NCI-H510A (cell line): ENCODE measurements around the gene ETS1.
A peak's percentile ranks its signal among the peaks of the same experiment; 100 is the strongest.

Experiments used
- DNase-seq: peaks from one replicate; lab custom pipeline; 2025; lab: John Stamatoyannopoulos, UW

ETS1 gene

DNA sequence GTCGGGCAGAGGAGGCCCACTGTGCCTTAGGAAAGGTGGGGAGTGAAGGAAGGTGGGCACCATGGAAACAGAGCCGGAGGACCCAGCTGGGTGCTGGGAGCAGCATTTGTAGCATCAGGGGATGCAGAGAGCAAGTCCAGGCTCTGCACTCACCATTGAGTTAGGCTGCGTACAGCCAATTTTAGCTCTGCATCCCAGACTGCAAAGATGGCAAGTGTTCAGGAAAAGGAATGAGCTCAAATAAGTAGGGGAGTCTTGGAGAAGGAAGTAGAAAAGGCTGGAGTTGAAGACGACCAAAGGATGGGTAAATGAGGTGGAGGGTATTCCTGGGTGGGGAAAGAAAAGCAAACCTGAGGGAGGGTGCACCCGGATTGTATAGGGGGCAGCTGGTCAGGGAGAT lies 31.6 kb upstream of the ETS1 start:
- DNase-seq = no peak

DNA sequence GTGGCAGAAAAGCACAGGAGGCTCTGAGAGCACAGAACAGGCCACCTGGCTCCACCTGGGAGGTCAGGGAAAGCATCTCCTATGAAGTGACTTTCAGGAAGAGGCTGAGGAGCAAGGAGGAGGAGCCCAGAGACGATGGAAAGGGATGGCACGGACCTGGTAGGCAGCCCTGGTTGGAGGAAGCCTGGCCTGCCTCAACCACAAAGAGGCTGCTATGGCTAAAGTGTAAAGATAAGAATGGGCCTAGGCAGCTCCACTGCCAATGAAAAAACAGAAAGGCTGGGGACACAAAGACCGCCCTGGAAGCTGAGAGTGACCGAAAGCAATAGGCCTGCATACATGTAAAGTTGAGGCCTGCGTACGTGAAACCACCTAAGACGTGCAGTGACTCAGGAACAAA lies 31.2 kb upstream of the ETS1 start:
- no peak for DNase-seq

DNA sequence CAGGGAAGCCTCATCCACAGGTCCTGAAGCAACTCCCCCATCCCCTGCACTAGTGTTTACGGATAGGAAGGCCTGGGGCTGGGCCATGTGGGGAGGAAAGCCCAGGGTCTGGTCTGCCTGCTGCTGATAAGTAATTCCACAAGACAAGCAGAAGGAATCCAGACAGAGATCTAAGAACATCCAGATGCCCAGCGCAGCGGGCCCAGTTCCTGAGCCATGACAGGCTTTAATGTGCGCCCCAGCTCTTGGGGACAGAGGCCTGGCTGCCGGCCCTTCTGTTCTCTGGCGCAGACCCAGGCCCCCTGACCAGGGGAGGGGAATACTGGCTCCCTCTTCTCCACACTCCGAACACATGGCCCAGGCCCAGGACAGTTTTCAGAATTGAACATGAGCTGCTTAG lies 28.8 kb upstream of the ETS1 start:
- no peak for DNase-seq

DNA sequence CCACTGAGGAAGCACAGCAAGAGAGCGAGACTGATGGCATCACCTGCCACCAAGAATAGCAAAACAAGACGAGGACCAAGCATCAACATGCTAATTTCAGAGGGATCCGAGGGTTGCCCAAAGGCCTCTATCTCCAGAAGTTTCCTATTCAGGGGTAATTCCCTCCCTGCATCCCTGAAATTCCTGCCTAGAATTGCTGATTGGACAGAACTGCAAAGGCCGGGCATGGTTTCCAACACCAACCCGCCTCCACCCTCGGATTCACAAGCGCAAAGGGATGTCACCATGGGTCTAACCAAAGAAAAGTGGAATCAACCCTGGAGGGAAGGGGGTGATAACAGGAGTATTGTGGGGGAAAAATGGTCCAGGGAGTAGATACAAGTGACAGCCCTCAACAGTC lies 28.3 kb upstream of the ETS1 start:
- DNase-seq = no peak

DNA sequence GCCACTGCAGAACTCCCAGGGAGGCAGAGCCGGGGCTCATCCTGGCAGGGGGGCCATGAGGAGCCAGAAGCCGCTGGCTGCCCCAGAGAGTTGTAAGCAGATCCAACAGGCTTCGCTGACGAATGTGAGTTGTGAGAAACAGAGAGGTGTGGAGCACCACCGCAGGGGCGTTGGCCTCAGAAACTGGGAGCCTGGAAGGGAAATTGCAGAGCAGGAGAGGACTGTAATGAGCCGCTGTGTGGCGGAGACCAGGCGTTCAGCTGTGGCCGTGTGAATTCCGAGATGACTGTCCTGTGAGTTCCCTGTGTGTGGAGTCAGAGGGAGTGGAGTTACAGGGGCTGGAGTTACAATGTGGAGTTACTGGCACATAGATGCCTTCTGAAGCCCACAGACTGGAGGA lies 27.7 kb upstream of the ETS1 start:
- DNase-seq = no peak

DNA sequence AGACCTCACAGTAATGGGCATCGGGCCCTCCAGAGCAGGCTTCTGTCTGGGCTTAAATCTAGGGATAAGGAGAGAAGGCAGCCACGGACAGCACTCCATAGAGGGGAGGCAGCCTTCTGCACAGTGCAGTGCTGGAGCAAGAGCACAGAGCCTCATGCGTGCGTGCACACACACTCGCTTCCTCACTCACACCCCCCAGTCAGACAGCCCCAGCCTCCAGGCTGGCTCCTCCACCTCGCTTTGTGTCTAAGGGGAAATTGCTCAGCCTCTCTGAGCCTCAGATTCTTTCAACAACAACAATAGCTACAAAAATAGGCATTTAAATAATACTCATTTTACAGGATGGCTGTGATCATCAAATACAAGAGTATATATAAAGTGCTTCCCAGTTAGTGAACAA lies 26.7 kb upstream of the ETS1 start:
- no peak for DNase-seq

DNA sequence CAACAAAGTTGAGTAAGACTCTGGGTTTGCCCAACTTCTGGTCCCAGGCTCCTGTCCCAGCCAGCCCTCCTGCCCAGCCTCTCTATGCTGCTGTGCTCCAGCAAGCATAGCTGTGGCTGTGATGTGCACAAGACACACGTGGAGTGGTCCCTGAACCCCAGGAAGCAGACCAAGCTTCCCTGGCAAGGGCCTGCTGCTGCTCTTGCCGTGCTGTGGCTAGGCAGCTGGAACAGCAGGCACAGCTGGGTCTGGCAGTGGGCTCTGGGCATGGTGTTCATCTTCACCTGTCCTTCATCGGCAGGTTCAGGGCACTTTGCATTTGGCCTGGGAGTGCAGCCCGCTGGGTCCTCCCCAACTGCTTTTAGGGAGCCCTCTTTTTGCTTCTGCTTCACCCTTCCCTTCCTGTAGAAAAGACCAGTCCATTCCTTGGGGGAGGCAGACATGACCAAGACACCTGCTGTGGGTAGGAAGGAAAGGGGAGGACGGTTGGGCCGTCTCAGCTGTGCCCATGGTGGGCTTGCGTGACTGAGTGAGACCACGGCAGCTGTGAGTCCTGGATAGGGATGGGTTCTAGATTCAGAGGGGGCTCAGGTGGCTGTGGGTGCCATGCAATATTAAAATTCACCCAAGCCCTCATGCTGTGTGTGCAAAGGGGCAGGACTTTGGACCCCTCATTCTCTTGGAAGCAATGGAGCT lies 26.1 kb upstream of the ETS1 start:
- DNase-seq = no peak

DNA sequence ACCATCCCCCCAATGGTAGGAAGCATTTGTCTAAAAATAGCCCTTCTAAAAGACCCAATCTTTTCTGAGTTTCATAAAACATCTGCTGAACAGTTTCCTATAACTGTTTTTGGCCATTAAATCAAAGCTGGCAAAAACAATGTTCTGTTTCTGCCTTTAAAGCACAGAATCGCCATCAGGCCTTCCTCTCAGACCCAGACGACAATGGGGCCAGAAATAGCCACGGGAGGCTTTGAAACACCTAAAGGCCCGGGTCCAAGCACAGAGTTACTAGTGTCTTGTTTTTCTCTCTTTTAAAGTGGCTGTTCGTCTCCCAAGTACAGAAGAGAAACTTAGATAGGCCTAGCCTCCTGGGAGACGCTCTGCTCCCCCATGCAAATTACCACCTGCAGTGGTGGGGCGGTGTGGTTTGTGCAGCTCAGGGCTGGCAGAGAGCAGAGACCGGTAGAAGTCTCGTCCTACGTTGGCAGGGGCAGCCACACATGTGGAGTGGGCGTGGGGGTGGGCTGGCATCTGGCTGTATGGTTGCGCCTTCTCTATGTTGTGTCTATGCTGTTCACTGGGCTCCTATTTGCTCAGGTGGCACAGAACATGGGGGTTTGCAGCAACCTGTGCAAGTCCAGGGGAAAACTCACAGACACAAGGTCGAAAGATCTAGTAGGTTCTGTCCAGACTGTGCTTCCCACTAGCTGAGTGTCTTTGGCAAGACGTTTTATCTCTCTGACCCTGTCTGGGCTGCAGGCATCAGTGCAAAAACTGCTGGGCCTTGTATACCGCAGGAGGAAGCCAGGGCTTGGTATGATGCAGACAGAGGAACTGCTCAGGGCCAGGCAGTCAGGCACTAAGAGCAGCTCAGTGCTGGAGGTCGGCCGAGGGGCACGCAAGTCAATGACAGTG lies 23.6 kb upstream of the ETS1 start:
- DNase-seq = no peak

DNA sequence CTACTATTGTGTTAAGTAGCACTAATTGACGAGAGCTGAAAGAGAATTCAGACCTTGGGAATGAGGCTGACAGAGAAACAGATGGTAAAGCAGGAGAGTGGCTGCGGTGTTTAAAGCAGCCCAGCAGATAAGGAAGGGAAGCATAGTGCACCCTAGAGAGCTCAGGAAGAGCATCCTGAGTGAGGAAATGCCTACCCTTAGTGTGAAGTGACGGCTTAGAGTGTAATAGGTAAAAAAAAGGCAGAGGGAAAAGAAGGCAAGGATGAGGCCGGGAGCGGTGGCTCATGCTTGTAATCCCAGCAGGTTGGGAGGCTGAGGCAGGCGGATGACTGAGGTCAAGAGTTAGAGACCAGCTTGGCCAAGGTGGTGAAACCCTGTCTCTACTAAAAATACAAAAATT lies 22.4 kb upstream of the ETS1 start:
- no peak for DNase-seq

DNA sequence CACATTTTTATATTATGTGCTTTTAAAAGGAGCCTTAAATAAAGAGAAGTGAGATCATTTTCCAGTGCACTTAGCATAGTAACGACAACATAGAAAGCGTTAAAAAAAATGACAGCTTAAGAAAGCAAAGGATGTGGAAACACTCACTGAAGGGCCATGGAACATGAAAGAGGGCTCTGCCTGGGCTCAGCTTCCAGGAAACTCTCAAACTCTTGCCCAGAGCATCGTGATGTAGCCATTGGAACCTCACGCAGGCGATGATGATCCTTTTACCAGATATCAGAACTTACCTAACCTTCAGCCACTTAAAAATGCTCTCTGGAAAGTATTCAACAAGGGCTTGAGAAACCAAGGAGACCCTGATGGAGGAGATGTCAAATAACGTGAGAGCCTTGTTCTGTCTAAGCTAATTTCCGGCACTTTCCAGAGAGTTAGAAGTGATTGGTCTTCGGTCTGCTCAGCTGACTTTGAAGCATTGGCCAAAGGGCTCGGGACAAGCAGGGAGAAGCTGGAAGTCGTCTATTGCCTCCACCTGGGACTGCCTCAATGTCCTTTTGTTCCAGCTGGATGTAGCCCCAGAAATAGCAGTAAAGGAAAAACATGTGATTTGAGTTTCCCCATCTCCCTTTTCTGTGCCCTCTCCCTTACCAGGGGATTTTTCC lies 21.5 kb upstream of the ETS1 start:
- DNase-seq = no peak

DNA sequence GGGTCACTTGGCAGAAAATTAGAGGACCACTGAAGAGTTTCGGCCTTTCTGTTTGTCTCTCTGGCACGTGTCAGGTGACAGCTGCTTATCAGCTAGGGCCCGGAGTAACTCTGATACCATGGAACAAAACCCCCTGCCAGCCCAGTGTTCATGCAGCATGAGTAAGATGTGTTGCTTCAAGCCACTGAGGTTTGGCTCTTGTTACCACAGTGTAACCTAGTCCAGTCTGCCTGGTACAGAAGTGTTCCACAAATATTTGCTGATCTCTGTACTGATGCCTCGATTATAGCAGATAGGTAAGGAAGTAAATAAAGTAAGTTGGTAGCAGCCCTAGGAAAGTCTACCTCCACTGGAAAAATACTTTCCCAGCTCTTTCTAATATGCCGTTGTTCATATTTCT lies 20.5 kb upstream of the ETS1 start:
- peak; percentile 56 for DNase-seq

DNA sequence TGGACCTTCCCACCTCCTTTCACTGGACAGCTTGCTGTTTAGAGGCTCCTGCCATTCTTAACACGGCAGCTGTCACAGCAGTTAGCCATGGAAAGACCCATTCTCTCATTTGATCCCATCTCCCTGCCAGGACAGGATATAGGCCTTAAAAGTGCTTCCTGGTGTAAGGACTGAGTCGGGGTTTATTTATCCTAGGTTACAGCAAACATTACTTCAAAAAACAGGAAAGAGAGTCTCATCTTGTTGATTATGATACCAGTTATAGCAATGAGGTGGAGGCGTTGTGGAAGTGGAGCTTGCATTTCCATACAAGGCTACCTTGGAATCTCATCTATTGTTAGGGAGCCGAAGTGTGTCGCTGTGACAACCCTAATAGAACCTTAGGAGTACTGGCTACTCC lies 17.4 kb upstream of the ETS1 start:
- DNase-seq = no peak

DNA sequence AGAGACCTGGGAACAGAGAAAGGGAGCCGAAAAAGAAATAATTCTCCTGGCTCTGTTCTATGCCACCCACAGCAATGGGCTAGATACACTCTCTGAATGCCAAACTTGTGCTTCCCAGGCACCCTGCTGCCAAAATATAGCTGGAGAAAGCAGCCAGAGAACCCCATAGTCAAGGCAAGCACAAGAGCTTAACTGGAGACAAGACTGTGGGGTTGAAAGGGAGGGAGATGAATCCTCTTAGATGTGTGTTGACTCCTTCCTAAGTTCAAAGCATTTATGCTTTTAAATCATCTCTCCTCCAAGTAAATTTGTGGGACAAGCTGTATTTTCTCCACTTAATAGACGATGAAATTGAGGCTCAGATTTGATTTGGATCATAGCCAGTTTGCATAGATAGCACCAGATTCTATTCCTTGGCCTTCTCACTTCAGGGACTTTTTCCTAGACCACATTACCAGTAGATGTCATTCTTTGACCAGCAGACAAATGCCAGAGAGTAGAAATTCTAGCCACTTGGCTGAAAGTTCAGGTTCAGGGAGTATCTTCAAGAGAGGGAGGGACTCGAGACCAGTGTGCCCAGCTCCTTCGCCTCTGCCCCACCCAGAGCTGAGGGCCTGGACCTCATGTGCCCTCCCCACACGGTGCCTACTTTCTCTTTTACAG lies 16.5 kb upstream of the ETS1 start:
- no peak for DNase-seq

DNA sequence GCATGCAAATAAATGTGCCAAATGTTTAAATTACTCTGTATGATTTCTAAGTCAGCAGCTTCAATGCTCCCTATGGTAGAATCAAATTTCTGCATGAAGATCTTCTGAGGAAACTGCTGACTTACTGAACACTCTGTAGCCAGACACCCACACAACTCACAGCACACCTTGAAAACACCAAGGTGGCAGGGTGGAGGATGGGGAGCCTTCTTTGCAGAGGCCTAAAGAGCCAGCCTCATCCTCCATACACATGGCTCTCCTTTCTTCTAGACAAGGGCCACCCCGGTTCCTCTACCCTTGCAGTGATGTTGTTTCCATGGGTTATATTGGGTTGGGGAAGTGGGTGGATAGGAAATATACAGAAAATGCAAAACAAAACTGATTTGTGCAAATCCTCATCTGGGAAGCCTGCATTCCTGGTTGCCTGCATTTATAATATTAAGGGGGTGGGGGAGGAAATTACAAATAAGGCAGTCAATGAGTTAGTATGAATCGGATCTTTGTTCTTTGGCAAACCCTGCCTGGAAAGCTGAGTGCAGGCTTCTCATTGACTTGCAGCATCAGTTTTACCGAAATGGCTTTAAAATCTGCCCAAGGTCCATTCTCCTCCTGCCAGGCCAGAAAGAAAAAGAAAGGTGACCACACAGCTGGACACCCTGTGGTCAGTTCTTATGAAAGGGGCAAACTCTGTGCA lies 15.8 kb upstream of the ETS1 start:
- no peak for DNase-seq

DNA sequence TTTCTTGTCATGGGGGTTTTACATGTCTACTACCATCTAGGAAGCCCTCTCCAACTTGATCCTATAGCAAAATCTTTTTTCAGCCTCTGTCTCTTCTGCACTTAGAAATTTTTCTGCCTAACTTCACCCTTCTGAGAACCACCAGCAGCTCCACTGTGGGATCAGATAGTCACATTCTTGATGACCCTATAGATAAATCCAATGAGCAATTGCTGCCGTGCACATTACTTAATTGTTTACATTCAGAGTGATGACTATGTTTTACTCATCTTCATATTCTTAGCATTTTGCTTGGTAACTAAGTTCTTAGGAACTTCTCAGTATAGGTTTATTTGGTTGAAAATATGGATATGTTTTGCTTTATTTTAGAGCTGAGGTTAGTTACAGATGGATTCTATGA lies 12.4 kb upstream of the ETS1 start:
- DNase-seq = no peak

DNA sequence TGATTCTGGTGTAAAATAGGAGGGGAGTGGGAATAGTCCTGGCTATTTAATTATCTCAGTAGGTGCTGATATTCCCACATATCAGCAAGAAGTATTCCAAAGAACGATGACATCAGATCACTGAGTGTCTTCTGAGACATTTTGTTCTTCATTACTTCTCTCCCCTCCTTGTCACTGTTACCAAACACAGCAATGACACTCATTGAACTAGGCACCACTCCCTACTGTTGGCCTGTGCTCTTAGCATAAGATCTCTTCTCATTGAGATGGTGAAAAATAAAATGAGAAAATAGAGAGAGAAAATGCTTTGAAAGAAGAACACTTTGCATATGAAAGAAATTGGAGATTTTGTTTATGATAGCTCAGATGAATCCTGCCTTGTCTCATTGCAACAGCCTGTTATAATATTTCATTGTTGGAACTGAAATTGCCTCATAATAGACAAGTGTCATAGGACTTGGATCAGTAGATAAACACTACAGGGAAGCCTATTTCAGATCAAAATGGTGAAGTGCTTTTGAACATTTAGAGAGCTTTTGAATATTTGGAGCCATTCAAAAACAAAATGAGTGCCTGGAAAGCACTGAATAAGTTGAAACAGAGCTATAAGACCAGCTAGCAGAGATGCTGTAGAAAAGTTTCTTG lies 11.3 kb upstream of the ETS1 start:
- DNase-seq = no peak

DNA sequence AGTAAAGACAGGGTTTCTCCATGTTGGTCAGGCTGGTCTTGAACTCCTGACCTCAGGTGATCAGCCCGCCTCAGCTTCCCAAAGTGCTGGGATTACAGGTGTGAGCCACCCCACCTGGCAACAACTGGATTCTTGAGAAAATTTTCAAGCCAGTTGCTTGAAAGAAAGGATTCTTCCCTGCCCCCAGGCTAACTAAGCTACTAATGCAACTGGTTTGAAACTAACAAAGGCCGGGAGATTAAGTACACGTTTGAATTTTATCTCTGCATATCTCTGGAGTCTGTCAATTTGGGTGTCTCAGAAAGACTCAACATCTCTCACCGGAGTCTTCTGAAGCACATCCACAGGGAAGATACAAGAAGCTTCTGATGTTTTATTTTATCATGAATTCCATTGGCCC lies 10.7 kb upstream of the ETS1 start:
- no peak for DNase-seq

DNA sequence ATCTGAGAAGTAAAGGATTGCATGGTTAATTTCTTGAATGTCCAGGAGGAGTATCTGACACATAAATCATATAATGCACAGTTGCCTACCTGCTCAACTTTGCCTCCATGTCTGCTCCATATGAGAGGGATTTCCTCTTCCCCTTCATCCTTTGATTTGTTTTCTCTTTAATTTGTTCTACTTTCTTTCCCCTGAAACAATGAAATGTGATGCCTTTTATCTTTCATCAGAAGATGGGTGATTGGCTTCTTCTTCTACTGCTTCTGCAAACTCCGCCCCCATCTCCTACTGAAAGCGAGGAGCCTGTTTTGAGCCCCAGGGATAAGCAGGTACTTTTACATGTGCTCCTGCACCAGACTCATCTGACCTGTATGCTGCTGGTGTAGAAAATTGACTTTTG lies 9.9 kb upstream of the ETS1 start:
- no peak for DNase-seq

DNA sequence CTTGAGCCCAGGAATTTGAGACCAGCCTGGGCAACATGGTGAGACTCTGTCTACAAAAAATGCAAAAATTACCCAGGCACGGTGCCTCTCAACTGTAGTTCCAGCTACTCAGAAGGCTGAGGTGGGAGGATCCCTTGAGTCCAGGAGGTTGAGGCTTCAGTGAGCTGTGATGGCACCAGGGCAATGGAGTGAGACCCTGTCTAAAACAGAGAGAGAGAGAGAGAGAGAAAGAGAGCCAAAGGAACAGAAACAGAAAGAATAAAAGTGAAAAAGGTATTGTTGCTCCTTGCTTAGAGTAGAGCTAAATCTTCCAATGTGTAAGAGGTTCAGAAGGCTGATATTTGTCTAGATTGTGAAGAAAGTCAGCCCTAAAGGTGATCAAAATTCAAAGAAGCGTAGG lies 8.9 kb upstream of the ETS1 start:
- no peak for DNase-seq

DNA sequence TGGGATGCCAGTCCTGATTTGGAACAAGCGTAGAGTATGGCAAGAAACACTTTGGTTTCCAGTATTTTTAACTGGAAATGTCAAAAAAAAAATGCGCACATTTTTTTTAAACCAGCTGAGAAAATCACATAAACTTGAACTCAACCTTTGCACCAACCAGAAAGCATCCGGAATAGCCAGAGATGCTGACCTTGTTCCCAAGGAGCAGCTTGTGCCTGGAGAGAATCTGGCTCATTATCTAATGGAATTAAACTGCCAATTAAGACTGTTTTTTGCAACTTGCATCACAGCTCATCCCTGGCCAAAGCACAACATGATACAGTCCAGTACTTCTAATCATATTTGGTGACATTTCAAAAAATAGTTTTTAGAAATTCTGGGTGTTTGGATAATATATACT lies 8.4 kb upstream of the ETS1 start:
- no peak for DNase-seq

DNA sequence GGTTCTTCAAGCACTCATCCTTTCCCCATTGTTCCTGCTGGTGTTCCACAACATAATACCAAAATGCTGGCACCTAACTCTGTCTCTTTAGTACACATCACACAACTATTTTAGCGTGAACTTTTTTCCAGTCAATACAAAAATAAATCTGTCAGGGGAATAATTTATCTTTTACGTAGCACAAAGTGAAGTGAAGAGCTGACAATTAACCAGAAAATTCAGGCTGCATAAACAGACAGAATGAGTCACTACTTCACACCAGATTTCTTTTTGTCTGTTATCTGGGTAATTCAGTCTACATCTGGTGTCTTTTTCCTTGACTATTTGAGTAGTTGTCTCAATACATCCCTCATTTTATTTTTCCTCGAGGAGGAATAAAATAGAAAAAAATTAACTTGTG lies 7.9 kb upstream of the ETS1 start:
- DNase-seq = no peak

DNA sequence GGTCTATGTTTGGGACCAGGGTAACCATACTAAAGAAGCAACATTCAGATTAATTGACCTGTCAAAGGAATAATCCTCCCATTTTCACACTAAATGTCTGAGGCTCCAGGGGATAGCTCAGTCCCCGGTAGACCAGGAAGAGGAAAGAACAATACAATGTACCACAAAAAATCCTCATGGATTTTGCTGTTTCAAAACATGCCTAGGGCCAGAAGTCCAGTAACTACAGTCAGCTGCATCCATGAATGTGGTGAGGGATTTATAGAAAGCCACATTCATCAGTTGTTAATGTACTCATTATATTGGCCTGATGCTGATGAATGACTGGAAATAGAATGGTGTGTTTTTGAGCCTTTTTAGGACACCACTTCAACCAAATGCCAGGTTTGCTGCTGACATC lies 6.9 kb upstream of the ETS1 start:
- no peak for DNase-seq
